Calu3 (cell line): ENCODE data around the gene NTM. TPM values are rescaled to one million over a fixed set of nuclear protein-coding genes. Genes with fewer than 3 reads are reported as not detected.

ENCODE experiments used
- BruUV-seq: library from RNA; stranded (reverse); fragments of 400-500 nt; replicated peaks from 2 replicates; lab custom pipeline; 2021; lab: Mats Ljungman, UMichigan
- CTCF ChIA-PET: fragments of 300-600 bp; sonication (Branson Sonifier 250); formaldehyde crosslinking; loops from one replicate; lab custom pipeline; 2022; ENCODE audit warnings: antibody characterized with exemption; lab: Charles Lee
- DNase-seq: peaks from one replicate; pipeline ENCODE4 v3.0.0; 2022
- H3K27ac Mint-ChIP-seq: one replicate; pipeline ENCODE4 v1.8.0; 2022; ENCODE audit warnings: mixed read lengths; ENCODE audit not compliant: unreplicated experiment
- H3K27me3 Mint-ChIP-seq: one replicate; pipeline ENCODE4 v1.8.0; 2022; ENCODE audit warnings: mixed read lengths; ENCODE audit not compliant: unreplicated experiment
- H3K36me3 Mint-ChIP-seq: one replicate; pipeline ENCODE4 v1.8.0; 2022; ENCODE audit warnings: mild to moderate bottlenecking, moderate library complexity, mixed read lengths; ENCODE audit not compliant: insufficient read depth, unreplicated experiment
- H3K4me1 Mint-ChIP-seq: one replicate; pipeline ENCODE4 v1.8.0; 2022; ENCODE audit warnings: mild to moderate bottlenecking, low read depth, mixed read lengths; ENCODE audit not compliant: unreplicated experiment
- H3K4me3 Mint-ChIP-seq: one replicate; pipeline ENCODE4 v1.8.0; 2022; ENCODE audit warnings: mild to moderate bottlenecking, low read depth, moderate library complexity, mixed read lengths; ENCODE audit not compliant: unreplicated experiment
- H3K9me3 Mint-ChIP-seq: one replicate; pipeline ENCODE4 v1.8.0; 2022; ENCODE audit warnings: low read depth, mixed read lengths; ENCODE audit not compliant: unreplicated experiment
- CTCF ChIP-seq: fragments of 200-600 bp; IDR thresholded peaks from one replicate; pipeline ENCODE4 v1.8.0; 2022; ENCODE audit warnings: antibody characterized with exemption; ENCODE audit not compliant: unreplicated experiment
- intact Hi-C: fragments of 100-400 bp; cut with micrococcal nuclease; formaldehyde crosslinking; loops from one replicate; pipeline ENCODE4 v1.10.0; 2022; ENCODE audit not compliant: unreplicated experiment
- total RNA-seq: library from RNA; stranded (reverse); gene quantifications from 2 replicates; pipeline ENCODE4 v1.2.3, GENCODE V29; 2022

NTM gene
- total RNA-seq, 1 experiment from 2014 or later, result not detected

DNA sequence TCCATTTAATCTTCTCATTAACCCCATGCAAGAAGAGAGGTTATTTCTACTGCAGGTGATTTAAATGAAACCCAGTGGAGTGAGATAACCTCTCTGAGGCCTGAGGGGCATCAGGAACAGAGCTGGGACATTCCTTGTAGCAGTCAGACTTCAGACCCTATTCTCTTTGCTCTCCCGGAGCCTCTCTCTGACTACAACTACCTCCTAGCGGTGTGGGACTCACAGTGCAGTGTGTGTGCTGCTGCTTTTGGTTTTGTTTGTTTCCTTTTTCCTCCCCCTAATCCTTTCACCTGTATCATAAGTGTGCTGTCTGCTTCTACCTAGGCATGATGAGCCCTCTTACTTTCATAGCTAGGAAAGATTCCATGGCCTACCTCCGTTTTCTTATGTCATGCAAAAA lies 769.6 kb downstream of the NTM start:
- TF ChIP-seq CTCF, result no peak
- Mint-ChIP-seq H3K27ac (no peak overlapping the region), H3K9me3 (no peaks in the 10 kb centered on the region), H3K36me3 (no peaks in the 10 kb centered on the region), H3K4me1 (no peaks in the 10 kb centered on the region), H3K27me3 (no peaks in the 10 kb centered on the region), H3K4me3 (no peak overlapping the region)
- intact Hi-C loops, result no loop called here
- no TSS peak for BruUV-seq
- DNase-seq, result no peak
- CTCF ChIA-PET, result no interaction called here

DNA sequence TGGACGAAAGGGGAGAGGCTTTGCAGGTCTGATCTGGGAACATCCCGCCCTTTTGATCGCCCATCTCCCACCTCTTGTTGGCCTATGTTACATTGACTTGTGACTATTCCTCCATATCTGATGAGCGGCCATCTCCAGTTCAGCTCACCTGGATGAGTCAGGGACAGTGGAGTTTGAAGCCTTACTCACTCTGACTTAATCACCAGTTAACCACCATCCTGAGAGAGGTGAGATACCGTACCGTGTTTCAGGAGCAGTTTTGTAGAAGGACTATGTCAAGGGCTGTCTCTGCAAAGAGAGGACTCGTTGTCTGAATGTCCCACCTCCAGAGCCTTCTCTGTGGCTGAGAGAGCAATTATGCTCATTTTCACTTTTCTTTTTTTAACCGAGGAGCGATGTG lies 771.7 kb downstream of the NTM start:
- intact Hi-C loops, result no loop called here
- Mint-ChIP-seq H3K27ac (no peak overlapping the region), H3K27me3 (no peaks in the 10 kb centered on the region), H3K4me1 (no peaks in the 10 kb centered on the region), H3K4me3 (no peak overlapping the region), H3K9me3 (peaks cover 2% of the 10 kb centered on the region), H3K36me3 (no peaks in the 10 kb centered on the region)
- no peak for DNase-seq
- no peak for TF ChIP-seq CTCF
- CTCF ChIA-PET, result no interaction called here
- no TSS peak for BruUV-seq

DNA sequence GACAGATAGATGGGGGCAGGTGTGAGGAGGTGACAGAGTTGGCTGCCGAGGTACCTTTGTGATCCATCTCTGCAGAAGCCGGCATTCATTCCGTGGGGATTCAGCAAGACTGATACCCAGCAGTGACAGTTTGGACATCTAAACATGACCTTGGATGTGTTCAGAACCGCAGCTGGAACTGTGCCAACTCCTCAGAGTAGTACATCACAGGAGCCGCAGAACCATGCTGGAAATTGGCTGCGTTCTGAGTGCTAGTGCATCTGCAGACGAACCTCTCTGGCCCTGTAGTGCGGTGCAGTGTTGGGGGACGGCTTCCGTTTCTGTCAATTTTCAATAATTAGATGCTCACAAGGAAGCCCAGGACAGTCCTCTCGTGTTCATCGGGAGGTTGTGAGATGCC lies 772.1 kb downstream of the NTM start:
- H3K4me3 Mint-ChIP-seq, result no peak overlapping the region
- H3K36me3 Mint-ChIP-seq, result no peaks in the 10 kb centered on the region
- H3K27me3 Mint-ChIP-seq, result no peaks in the 10 kb centered on the region
- intact Hi-C loops, result no loop called here
- CTCF ChIA-PET, result no interaction called here
- H3K9me3 Mint-ChIP-seq, result peaks cover 2% of the 10 kb centered on the region
- H3K4me1 Mint-ChIP-seq, result no peaks in the 10 kb centered on the region
- BruUV-seq, result no TSS peak
- no peak overlapping the region for H3K27ac Mint-ChIP-seq
- no peak for TF ChIP-seq CTCF
- no peak for DNase-seq

DNA sequence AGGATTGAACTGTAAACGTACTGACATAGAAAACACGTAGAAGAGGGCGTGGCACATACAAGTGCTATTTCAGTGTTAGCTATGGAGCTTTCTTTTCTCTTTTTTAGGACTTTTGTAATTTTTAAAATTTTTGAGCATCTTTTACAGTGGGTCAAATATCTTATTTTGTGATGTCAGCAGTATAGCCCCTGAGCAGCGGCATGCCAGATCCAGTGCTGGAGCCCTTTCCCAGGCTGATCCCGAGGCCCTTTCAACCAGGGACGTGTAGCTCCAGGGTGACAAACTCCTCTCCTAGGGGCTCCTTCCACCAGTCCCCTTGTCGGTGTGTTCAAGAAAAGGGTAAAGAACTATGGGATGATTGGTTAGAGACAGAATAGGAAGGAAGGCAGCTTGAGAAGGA lies 777.0 kb downstream of the NTM start:
- DNase-seq, result no peak
- intact Hi-C loops, result no loop called here
- no peak for TF ChIP-seq CTCF
- CTCF ChIA-PET, result no interaction called here
- Mint-ChIP-seq H3K36me3 (no peaks in the 10 kb centered on the region), H3K27ac (no peak overlapping the region), H3K4me1 (no peaks in the 10 kb centered on the region), H3K4me3 (no peak overlapping the region), H3K27me3 (no peaks in the 10 kb centered on the region), H3K9me3 (peaks cover 8% of the 10 kb centered on the region)
- no TSS peak for BruUV-seq

DNA sequence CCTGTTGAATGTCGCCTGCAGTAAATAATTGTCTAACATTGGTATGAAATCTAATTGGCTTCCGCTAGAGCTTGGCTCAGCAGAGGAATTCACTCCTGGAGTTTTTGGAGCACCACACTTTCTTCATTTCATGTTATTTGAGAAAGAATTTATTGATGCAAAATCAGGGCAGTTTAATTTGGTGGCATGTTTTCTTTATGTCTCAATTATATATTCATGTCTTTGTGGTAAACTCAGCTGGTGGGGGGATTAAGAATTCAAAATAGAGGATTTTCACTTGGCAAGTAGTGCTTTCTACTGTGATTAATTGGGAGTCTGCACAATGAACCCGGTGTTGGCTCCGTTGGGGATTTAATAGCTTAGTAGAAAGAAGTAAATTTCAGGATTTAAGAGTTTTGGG lies 784.4 kb downstream of the NTM start:
- TF ChIP-seq CTCF, result no peak
- intact Hi-C loops, result no loop called here
- H3K36me3 Mint-ChIP-seq, result no peaks in the 10 kb centered on the region
- H3K9me3 Mint-ChIP-seq, result peaks cover 25% of the 10 kb centered on the region
- no peak overlapping the region for H3K4me3 Mint-ChIP-seq
- no peak overlapping the region for H3K27ac Mint-ChIP-seq
- no peaks in the 10 kb centered on the region for H3K4me1 Mint-ChIP-seq
- CTCF ChIA-PET, result interaction anchor here (0.7 kb wide), 1 partner anchor 88 kb away, joined by 3 read pairs; no protein-coding TSS in a partner anchor
- no TSS peak for BruUV-seq
- no peak for DNase-seq
- no peaks in the 10 kb centered on the region for H3K27me3 Mint-ChIP-seq
